NT2/D1 (cell line): Measurements from ENCODE around the gene WDR20.

ENCODE experiments used
- SUZ12 ChIP-seq: IDR thresholded peaks from 2 replicates; pipeline ENCODE4 v1.6.1; 2011; ENCODE audit not compliant: insufficient read length, insufficient read depth; ENCODE audit errors: extremely low read depth
- YY1 ChIP-seq: IDR thresholded peaks from 2 replicates; pipeline ENCODE4 v1.6.1; 2011; ENCODE audit not compliant: insufficient read length, insufficient read depth
- ZNF274 ChIP-seq: IDR thresholded peaks from 2 replicates; pipeline ENCODE4 v1.6.1; 2011; ENCODE audit warnings: mild to moderate bottlenecking, low read depth, low read length

DNA sequence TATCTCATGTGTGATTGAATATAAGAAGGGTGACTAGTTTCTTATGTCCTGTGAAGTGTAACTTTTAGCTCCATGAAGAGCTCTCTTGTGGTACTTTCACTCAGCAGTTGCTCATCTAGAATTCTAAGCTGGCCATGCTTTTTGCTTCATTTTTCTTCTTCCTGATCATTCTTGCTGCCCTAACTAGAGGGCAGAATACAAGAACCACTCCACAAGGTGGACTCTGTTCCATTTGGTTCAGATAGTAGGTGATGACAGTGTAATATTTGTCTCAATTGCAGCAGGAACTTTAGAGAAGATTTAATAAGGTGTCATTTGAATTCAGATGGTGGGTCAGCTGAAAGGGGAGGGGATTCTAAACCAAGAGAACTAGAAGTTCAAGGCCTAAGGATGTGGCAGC, 17.6 kb downstream of the WDR20 start:
- TF ChIP-seq ZNF274 (no peak), YY1 (no peak), SUZ12 (no peak)
